Esophagus squamous epithelium (tissue), 4 donors: ENCODE measurements around the gene RASIP1.

Source experiments
- CTCF ChIP-seq, 6 experiments: fragments of 450-650 bp in 4 of 6; fragments of 200-600 bp in 2 of 6; sonication (generic) in 2 of 6; IDR thresholded peaks; one replicate each; pipeline ENCODE4 v1.5.1; 2016 to 2019; ENCODE audit warnings: antibody characterized with exemption in 6 of 6, mild to moderate bottlenecking in 4 of 6, moderate library complexity in 4 of 6
- POLR2A ChIP-seq, 4 donors: fragments of 450-650 bp; IDR thresholded peaks; one replicate each; pipeline ENCODE4 v1.6.1; 2017; ENCODE audit warnings: antibody characterized with exemption in 4 of 4, mild to moderate bottlenecking in 4 of 4, moderate library complexity in 3 of 4

GRCh38 chr19:48780631-48781391, 40.4 kb upstream of the RASIP1 start:
- TF ChIP-seq CTCF (IDR thresholded peaks at IDR 0.05) (no peak), POLR2A (IDR thresholded peaks at IDR 0.05) (no peak)
